ENCODE results near the gene FAM163B. TPM values are rescaled to one million over a fixed set of nuclear protein-coding genes. Genes with fewer than 3 reads are reported as not detected.

The FAM163B gene
- total RNA-seq, 2 donors from 2014 or later, result 1.2 TPM; not detected in 1

DNA sequence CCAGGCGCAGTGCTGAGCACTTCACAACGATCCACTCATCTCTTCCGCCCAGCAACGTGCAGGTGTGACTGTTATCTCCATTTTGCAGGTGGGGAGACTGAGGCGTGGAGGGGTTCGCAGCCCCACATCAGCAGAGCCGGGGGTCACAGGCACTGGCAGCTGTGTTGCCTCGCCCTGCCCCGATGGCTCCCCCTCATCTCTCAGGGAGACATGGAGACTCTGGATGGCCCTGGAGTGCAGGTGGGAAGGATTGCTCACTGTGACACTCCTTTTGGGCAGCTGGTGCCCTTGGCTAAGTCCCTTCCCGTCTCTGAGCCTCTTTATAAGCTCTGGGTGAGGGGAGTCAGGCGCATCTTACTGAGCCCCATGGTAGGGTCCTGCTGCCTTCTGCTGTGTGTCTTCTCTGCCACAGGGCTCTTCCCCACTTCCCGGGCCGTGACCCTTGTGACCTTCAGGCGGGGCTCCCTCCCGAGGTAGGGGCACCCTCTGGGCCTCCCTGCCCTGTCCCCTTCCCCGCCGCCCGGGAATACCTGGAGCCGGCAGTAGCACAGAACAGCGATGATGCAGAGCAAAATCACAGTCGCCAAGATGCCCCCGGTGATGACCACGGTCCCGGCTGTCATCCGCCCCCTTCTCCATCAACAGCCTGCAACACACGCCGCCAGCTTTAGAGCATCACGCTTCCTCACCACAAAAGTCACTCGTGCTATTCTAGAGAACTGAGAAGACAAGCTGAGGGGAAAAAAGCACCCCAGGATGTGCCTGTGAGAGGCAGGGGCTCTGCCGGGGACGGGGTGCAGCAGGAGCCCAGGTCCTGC is 29.4 kb downstream of the FAM163B start:
- no peak overlapping the region for H3K9ac ChIP-seq (ENCODE audit: low read depth in 2 of 2, low read length in 2 of 2)
- no peak overlapping the region for H3K27ac ChIP-seq
- H3K36me3 ChIP-seq, result no peaks in the 10 kb centered on the region
- H3K4me3 ChIP-seq, result no peak overlapping the region
- H3K27me3 ChIP-seq, result no peaks in the 10 kb centered on the region
- peaks cover 9% of the 10 kb centered on the region for H3K4me1 ChIP-seq
- intact Hi-C loops (cut with DNase I), result no loop called here
- H3K9me3 ChIP-seq, result no peaks in the 10 kb centered on the region
- TF ChIP-seq, protein P1, sequence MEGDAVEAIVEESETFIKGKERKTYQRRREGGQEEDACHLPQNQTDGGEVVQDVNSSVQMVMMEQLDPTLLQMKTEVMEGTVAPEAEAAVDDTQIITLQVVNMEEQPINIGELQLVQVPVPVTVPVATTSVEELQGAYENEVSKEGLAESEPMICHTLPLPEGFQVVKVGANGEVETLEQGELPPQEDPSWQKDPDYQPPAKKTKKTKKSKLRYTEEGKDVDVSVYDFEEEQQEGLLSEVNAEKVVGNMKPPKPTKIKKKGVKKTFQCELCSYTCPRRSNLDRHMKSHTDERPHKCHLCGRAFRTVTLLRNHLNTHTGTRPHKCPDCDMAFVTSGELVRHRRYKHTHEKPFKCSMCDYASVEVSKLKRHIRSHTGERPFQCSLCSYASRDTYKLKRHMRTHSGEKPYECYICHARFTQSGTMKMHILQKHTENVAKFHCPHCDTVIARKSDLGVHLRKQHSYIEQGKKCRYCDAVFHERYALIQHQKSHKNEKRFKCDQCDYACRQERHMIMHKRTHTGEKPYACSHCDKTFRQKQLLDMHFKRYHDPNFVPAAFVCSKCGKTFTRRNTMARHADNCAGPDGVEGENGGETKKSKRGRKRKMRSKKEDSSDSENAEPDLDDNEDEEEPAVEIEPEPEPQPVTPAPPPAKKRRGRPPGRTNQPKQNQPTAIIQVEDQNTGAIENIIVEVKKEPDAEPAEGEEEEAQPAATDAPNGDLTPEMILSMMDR (IDR thresholded peaks at IDR 0.05), result no peak
- DNase-seq, result no peak

DNA sequence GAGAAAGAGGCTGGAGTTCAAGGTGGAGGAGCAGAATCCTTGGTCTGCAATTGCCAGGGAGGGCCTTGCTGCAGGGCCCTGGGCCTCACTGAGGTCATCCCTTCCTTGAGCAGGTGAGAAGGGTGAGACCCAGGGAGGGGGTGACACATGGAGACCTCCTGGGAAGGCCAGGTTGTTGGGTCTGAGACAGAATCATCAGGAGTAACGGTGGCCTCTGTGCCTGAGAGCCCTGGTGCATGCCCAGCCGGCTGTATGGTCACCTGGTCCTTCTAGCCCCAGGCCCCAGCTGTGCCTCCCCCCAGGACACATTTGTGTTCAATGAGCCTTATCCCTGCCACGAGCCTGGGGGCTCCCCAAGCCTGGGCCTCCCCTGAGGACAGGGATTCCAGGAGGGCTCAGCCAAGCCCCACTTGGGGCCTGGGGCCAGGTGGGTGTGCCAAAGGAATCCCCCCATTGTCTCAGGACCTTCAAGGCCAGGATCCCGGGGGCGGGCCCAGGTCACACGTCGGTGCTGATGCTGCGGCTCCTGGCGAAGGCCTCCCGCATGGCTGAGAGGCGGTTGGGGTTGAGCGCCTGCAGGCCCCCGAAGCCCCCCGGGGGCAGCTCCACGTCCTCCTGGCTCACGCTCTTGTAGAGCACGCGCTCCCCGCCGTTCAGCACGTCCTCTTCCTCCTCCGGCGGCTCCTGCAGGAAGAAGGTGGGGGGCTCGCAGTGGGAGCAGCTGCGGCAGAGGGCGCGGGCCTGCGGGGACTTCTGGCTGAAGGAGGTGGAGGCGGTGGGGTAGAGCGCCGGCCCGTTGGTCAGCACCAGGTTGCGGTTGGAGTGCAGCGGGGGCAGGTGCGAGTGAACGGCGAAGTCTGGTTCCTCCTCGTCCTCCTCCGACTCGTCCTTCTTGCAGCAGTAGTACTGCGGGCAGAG is 30.4 kb downstream of the FAM163B start:
- Histone ChIP-seq H3K4me1 (no peaks in the 10 kb centered on the region), H3K9ac (ENCODE audit: low read depth in 2 of 2, low read length in 2 of 2) (no peak overlapping the region), H3K36me3 (no peaks in the 10 kb centered on the region), H3K27me3 (no peaks in the 10 kb centered on the region), H3K9me3 (no peaks in the 10 kb centered on the region), H3K27ac (no peak overlapping the region), H3K4me3 (no peak overlapping the region)
- intact Hi-C loops (cut with DNase I), result no loop called here
- TF ChIP-seq, protein P1 (IDR thresholded peaks at IDR 0.05), result no peak
- no peak for DNase-seq

DNA sequence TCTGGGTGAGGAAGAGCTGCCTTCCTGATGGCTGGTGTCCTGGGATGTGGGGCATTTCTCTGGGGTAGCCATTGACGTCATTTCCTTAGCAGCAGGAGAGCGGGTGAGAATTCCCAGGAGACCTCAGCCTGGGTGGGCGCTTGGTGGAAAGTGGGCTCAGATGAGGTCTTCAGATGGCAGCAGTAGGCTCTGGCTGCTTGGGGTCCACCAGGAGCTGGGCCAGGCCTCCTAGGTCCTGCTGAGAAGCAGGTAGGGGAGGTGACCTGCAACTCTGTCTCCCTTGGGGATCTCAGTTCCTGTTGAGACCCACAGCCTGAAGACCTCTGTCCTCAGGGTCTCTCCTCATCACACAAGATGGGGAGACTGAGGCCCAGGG is 31.5 kb downstream of the FAM163B start:
- Histone ChIP-seq H3K9ac (ENCODE audit: low read depth in 2 of 2, low read length in 2 of 2) (no peak overlapping the region), H3K27ac (no peak overlapping the region), H3K9me3 (no peaks in the 10 kb centered on the region), H3K4me1 (no peaks in the 10 kb centered on the region), H3K36me3 (no peaks in the 10 kb centered on the region), H3K4me3 (no peak overlapping the region), H3K27me3 (no peaks in the 10 kb centered on the region)
- intact Hi-C loops (cut with DNase I), result no loop called here
- no peak for DNase-seq
- TF ChIP-seq, protein P1 (IDR thresholded peaks at IDR 0.05), result no peak

DNA sequence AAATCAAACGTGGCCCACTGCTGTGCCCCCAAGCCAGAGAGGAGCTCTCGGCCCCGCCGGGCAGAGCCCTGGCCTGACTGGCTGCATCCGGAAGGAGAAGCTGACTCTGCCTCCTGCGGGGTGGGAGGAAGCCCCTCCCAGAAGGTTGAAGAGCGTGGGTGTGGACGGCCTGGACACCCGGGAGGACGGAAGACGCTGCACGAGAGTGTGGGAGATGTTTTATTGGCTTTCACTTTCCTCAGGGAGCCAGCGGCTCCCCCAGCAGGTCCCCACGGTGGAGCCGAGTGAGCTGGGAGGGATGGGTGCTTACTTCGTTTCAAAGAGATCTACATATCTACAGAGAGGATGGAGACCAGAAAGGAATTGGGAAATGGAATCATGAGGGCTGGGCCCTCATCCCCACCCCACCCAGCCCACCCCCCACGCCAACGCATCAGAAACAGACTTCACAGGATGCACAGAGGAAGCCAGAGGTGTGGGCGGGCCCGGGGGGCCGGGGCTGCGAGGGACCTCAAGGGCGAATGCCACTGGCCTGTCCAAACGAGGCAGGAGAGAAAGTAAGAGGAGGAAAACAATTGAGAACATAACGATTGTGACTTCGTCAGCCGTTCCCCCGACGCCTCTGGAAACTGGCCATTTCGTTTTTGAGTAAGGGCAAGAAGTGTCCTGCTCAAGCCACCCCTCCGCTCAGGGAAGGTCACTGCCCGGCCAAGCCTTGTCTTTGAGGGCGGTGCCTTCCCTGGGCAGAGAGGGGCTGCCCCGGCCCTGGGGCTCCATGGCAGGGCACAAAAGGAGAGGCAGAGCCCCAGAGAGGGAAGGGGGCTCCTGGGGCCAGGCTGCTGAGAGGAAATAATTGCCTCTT is 32.1 kb downstream of the FAM163B start:
- TF ChIP-seq, protein P1 (IDR thresholded peaks at IDR 0.05), result no peak
- no peaks in the 10 kb centered on the region for H3K9me3 ChIP-seq
- no peaks in the 10 kb centered on the region for H3K36me3 ChIP-seq
- H3K9ac ChIP-seq (ENCODE audit: low read depth in 2 of 2, low read length in 2 of 2), result no peak overlapping the region
- no peak overlapping the region for H3K27ac ChIP-seq
- H3K4me1 ChIP-seq, result no peaks in the 10 kb centered on the region
- no peak for DNase-seq
- intact Hi-C loops (cut with DNase I), result no loop called here
- H3K4me3 ChIP-seq, result no peak overlapping the region
- H3K27me3 ChIP-seq, result no peaks in the 10 kb centered on the region
